ENCODE results near the gene SCN9A. TPM values are rescaled to one million over a fixed set of nuclear protein-coding genes. Genes with fewer than 3 reads are reported as not detected.
A peak's percentile ranks its signal among the peaks of the same experiment; 100 is the strongest.

The SCN9A gene
- total RNA-seq, 1 experiment from 2014 or later: 0.07 TPM

DNA sequence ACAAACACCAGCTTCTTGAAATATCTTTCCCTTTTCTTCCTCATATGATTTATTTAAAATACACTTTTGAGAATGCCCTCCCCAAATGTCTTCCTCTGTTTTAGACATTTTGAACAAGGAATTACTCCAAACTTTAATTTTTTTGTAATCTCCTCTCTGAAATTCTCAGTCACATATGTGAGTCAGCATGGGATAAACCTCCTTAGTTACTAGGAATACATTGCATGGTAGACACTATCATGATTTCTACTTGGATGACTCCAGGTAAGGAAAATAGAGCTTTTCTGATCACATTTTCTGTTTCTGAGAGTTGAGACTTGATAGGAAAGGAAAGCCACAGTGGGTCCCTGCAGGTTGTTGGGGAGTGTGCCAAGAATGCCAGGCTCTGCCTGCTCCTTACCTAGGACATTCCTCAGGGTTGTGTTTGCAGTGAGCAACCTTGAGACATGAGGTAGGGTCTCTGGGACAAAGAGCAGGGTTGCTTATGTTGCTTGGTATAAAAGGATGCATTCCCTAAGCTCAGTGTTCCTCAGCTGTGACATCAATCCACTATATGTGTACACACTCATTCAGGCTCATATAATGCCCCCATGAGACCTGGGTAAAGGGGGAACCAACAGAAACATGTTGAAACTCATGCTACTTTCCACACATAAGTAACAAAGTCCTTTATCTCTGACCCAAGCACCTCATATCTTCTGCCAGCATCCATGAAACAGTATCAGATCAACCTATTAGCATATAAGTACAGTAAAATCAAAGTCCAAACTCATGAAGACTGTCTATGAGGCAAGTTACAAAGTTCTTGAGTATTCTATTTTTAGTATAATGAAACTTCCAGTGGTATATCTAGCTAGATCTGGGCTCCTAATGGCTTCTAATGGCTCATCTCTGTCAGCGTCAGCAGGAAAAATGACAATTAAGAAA lies 135.1 kb downstream of the SCN9A start:
- H4K20me1 ChIP-seq (ENCODE audit: insufficient read depth): no peaks in the 10 kb centered on the region
- H3K4me3 ChIP-seq (replicated peaks in 1 of 2; ENCODE audit: low read depth in 1 of 2, low read length in 2 of 2): no peak overlapping the region
- H3K9ac ChIP-seq (ENCODE audit: low read length): no peak overlapping the region
- H3K36me3 ChIP-seq (ENCODE audit: control insufficient read depth in 1 of 2, insufficient read depth in 2 of 2, low read length in 2 of 2): no peaks in the 10 kb centered on the region
- DNase-seq (ENCODE audit: low read depth, low spot score) (no peak), ATAC-seq (no peak)
- H3K4me1 ChIP-seq (ENCODE audit: control insufficient read depth in 1 of 2, insufficient read depth in 2 of 2, low read length in 2 of 2): peaks cover 0 to 6% of the 10 kb centered on the region in 2 experiments; a peak in 1 of 4 replicates
- no TSS peak for BruUV-seq (replicated peaks)
- POLR2A ChIA-PET: no interaction called here
- H3K4me2 ChIP-seq (ENCODE audit: low read length): no peak overlapping the region
- H2AFZ ChIP-seq (ENCODE audit: low read depth, low read length, poor library complexity, severe bottlenecking): no peak overlapping the region
- H3K27me3 ChIP-seq (ENCODE audit: insufficient read depth, low read length): peaks cover 32% of the 10 kb centered on the region
- TF ChIP-seq, protein P1, sequence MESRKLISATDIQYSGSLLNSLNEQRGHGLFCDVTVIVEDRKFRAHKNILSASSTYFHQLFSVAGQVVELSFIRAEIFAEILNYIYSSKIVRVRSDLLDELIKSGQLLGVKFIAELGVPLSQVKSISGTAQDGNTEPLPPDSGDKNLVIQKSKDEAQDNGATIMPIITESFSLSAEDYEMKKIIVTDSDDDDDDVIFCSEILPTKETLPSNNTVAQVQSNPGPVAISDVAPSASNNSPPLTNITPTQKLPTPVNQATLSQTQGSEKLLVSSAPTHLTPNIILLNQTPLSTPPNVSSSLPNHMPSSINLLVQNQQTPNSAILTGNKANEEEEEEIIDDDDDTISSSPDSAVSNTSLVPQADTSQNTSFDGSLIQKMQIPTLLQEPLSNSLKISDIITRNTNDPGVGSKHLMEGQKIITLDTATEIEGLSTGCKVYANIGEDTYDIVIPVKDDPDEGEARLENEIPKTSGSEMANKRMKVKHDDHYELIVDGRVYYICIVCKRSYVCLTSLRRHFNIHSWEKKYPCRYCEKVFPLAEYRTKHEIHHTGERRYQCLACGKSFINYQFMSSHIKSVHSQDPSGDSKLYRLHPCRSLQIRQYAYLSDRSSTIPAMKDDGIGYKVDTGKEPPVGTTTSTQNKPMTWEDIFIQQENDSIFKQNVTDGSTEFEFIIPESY (IDR thresholded peaks at IDR 0.05; ENCODE audit: extremely low read depth, insufficient replicate concordance, low read length): no peak
- TF ChIP-seq EZH2phosphoT487 (IDR thresholded peaks at IDR 0.05; ENCODE audit: borderline replicate concordance): no peak
- no peak for TF ChIP-seq FOSL1 (IDR thresholded peaks at IDR 0.05; ENCODE audit: low read depth)
- TF ChIP-seq CEBPB (IDR thresholded peaks at IDR 0.05; ENCODE audit: low read depth): no peak
- no peak for TF ChIP-seq SP1 (IDR thresholded peaks at IDR 0.05; ENCODE audit: low read depth)
- intact Hi-C loops (cut with micrococcal nuclease): no loop called here
- no peaks in the 10 kb centered on the region for H3K79me2 ChIP-seq (ENCODE audit: insufficient read depth, low read length)
- no peaks in the 10 kb centered on the region for H3K9me3 ChIP-seq (ENCODE audit: control insufficient read depth in 1 of 2, insufficient read depth in 1 of 2, low read depth in 1 of 2, low read length in 2 of 2)
- H3K27ac ChIP-seq (ENCODE audit: low read depth, low read length): no peak overlapping the region
- RAD21 ChIA-PET (ENCODE audit: low non-redundant PET in 1 of 2, low total read pairs in 2 of 2, uncharacterized antibody in 2 of 2, unreplicated experiment in 2 of 2): no interaction called here
- no peaks in the 10 kb centered on the region for H3K9me2 ChIP-seq (ENCODE audit: insufficient read depth)
- CTCF ChIA-PET: no interaction called here

DNA sequence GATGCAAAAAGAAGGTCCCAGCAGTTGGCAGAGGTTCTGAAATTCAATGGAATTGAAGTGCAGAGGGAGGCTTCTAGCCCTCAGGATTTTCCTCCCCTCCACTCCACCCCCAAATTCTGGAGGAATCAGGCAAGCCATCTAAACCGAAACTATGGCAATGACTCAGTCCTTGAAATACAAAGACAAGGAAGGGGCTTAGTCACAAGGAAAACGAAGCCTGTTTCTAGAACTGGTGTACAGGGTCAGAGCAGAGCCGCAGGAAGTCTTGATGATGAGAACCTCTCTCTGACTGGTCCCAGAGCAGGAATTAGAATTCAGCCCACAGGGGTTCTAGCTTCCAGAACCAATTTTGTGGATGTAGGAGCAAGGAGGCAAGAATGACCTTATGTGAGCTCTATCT lies 136.2 kb downstream of the SCN9A start:
- Histone ChIP-seq H4K20me1 (ENCODE audit: insufficient read depth) (no peaks in the 10 kb centered on the region), H3K79me2 (ENCODE audit: insufficient read depth, low read length) (no peaks in the 10 kb centered on the region), H2AFZ (ENCODE audit: low read depth, low read length, poor library complexity, severe bottlenecking) (no peak overlapping the region), H3K27ac (ENCODE audit: low read depth, low read length) (no peak overlapping the region), H3K4me3 (replicated peaks in 1 of 2; ENCODE audit: low read depth in 1 of 2, low read length in 2 of 2) (no peak overlapping the region), H3K27me3 (ENCODE audit: insufficient read depth, low read length) (peaks cover 27% of the 10 kb centered on the region), H3K4me1 (ENCODE audit: control insufficient read depth in 1 of 2, insufficient read depth in 2 of 2, low read length in 2 of 2) (peaks cover 0 to 6% of the 10 kb centered on the region in 2 experiments; a peak in 1 of 4 replicates), H3K4me2 (ENCODE audit: low read length) (peak overlapping the region; percentile 23; the same call in 1 of the 2 replicates), H3K9ac (ENCODE audit: low read length) (no peak overlapping the region), H3K9me2 (ENCODE audit: insufficient read depth) (no peaks in the 10 kb centered on the region), H3K36me3 (ENCODE audit: control insufficient read depth in 1 of 2, insufficient read depth in 2 of 2, low read length in 2 of 2) (no peaks in the 10 kb centered on the region), H3K9me3 (ENCODE audit: control insufficient read depth in 1 of 2, insufficient read depth in 1 of 2, low read depth in 1 of 2, low read length in 2 of 2) (no peaks in the 10 kb centered on the region)
- TF ChIP-seq JUND (IDR thresholded peaks at IDR 0.05): no peak
- TF ChIP-seq ELF1 (IDR thresholded peaks at IDR 0.05; ENCODE audit: borderline replicate concordance, low read depth): no peak
- TF ChIP-seq CEBPB (IDR thresholded peaks at IDR 0.05; ENCODE audit: low read depth): no peak
- no peak for TF ChIP-seq FOSL1 (IDR thresholded peaks at IDR 0.05; ENCODE audit: low read depth)
- TF ChIP-seq, protein P2, sequence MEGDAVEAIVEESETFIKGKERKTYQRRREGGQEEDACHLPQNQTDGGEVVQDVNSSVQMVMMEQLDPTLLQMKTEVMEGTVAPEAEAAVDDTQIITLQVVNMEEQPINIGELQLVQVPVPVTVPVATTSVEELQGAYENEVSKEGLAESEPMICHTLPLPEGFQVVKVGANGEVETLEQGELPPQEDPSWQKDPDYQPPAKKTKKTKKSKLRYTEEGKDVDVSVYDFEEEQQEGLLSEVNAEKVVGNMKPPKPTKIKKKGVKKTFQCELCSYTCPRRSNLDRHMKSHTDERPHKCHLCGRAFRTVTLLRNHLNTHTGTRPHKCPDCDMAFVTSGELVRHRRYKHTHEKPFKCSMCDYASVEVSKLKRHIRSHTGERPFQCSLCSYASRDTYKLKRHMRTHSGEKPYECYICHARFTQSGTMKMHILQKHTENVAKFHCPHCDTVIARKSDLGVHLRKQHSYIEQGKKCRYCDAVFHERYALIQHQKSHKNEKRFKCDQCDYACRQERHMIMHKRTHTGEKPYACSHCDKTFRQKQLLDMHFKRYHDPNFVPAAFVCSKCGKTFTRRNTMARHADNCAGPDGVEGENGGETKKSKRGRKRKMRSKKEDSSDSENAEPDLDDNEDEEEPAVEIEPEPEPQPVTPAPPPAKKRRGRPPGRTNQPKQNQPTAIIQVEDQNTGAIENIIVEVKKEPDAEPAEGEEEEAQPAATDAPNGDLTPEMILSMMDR (IDR thresholded peaks at IDR 0.05 in 2 of 3, conservative IDR thresholded peaks at IDR 0.05 in 1 of 3; ENCODE audit: borderline replicate concordance in 1 of 3, insufficient read depth in 1 of 3, low read depth in 2 of 3, low read length in 2 of 3): no peak
- no peak for TF ChIP-seq CBX3 (IDR thresholded peaks at IDR 0.05; ENCODE audit: low read depth)
- TF ChIP-seq, protein P3, sequence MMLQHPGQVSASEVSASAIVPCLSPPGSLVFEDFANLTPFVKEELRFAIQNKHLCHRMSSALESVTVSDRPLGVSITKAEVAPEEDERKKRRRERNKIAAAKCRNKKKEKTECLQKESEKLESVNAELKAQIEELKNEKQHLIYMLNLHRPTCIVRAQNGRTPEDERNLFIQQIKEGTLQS (IDR thresholded peaks at IDR 0.05): no peak
- TF ChIP-seq, protein P1 (IDR thresholded peaks at IDR 0.05; ENCODE audit: extremely low read depth, insufficient replicate concordance, low read length): no peak
- TF ChIP-seq YY1 (IDR thresholded peaks at IDR 0.05; ENCODE audit: extremely low read depth, insufficient replicate concordance, low read depth, low read length): no peak
- no peak for TF ChIP-seq RAD21 (IDR thresholded peaks at IDR 0.05; ENCODE audit: low read depth)
- ChIA-PET POLR2A (no interaction called here), CTCF (no interaction called here), RAD21 (ENCODE audit: low non-redundant PET in 1 of 2, low total read pairs in 2 of 2, uncharacterized antibody in 2 of 2, unreplicated experiment in 2 of 2) (no interaction called here)
- ATAC-seq (no peak), DNase-seq (ENCODE audit: low read depth, low spot score) (no peak)
- no TSS peak for BruUV-seq (replicated peaks)
- intact Hi-C loops (cut with micrococcal nuclease): no loop called here
